ENCODE measurements around the gene CDKN2B.

- TF ChIP-seq POLR2A (IDR thresholded peaks at IDR 0.05; ENCODE audit: extremely low read depth, insufficient read length) (no peak), CTCF (IDR thresholded peaks at IDR 0.05; ENCODE audit: low read depth, low read length) (no peak), MYC (IDR thresholded peaks at IDR 0.05; ENCODE audit: low read depth, low read length) (no peak), MAX (IDR thresholded peaks at IDR 0.05; ENCODE audit: low read depth, low read length) (no peak)
Observed at GRCh38 chr9:21974343-21974721, 34.8 kb downstream of the CDKN2B start.
